SJSA1 (cell line): ENCODE data around the gene CHD3. TPM values are rescaled to one million over a fixed set of nuclear protein-coding genes. Genes with fewer than 3 reads are reported as not detected.

Experiments
- DNase-seq, 2 experiments: peaks; one replicate each; pipeline ENCODE4 v3.0.0-alpha.2; 2015 to 2020; ENCODE audit warnings: low spot score in 2 of 2, low read depth in 1 of 2
- H3K27ac ChIP-seq: fragments of 250-450 bp; sonication (Bioruptor Pico); 2 replicates; pipeline ENCODE4 v1.5.1; 2020; ENCODE audit warnings: mild to moderate bottlenecking, moderate library complexity
- H3K27me3 ChIP-seq: fragments of 250-450 bp; sonication (Bioruptor Pico); replicated peaks from 2 replicates; pipeline ENCODE4 v1.5.1; 2020; ENCODE audit warnings: mild to moderate bottlenecking, moderate library complexity
- H3K36me3 ChIP-seq: fragments of 250-450 bp; sonication (Bioruptor Pico); 2 replicates; pipeline ENCODE4 v1.5.1; 2020; ENCODE audit warnings: mild to moderate bottlenecking
- H3K4me1 ChIP-seq: fragments of 250-450 bp; sonication (Bioruptor Pico); replicated peaks from 2 replicates; pipeline ENCODE4 v1.6.1; 2021; ENCODE audit warnings: mild to moderate bottlenecking
- H3K4me3 ChIP-seq: fragments of 250-450 bp; sonication (Bioruptor Pico); 2 replicates; pipeline ENCODE4 v1.5.1; 2020; ENCODE audit warnings: mild to moderate bottlenecking
- H3K9me3 ChIP-seq: fragments of 250-450 bp; sonication (Bioruptor Pico); replicated peaks from 2 replicates; pipeline ENCODE4 v1.5.1; 2020; ENCODE audit warnings: mild to moderate bottlenecking
- total RNA-seq: library from RNA; depleted of rRNA; stranded (reverse); fragments of >200 nt; shearing (Covaris generic); gene quantifications from 2 replicates; pipeline ENCODE4 v1.2.3, GENCODE V29; 2014

The CHD3 gene
- total RNA-seq, 1 experiment from 2014 or later = 101 TPM

DNA sequence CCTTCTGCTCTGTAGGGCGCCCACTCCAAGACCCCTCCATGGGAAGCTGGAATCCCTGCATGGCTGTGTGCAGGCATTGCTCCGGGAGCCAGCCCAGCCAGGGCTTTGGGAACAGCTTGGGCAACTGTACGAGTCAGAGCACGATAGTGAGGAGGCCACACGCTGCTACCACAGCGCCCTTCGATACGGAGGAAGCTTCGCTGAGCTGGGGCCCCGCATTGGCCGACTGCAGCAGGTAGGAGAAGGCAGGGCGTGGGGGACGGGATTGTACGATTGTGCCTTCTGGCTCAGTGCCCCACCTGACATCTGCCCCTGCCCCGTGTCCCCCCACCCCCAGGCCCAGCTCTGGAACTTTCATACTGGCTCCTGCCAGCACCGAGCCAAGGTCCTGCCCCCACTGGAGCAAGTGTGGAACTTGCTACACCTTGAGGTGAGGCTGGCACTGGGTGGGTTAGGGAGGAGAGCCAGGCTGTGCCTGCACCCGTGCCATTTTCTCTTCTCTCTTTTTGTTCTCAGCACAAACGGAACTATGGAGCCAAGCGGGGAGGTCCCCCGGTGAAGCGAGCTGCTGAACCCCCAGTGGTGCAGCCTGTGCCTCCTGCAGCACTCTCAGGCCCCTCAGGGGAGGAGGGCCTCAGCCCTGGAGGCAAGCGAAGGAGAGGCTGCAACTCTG, 42.4 kb upstream of the CHD3 start:
- DNase-seq = no peak
- Histone ChIP-seq H3K4me1 (peaks cover 20% of the 10 kb centered on the region), H3K4me3 (no peak overlapping the region), H3K27me3 (no peaks in the 10 kb centered on the region), H3K36me3 (peaks cover 27% of the 10 kb centered on the region), H3K9me3 (no peaks in the 10 kb centered on the region), H3K27ac (no peak overlapping the region)

DNA sequence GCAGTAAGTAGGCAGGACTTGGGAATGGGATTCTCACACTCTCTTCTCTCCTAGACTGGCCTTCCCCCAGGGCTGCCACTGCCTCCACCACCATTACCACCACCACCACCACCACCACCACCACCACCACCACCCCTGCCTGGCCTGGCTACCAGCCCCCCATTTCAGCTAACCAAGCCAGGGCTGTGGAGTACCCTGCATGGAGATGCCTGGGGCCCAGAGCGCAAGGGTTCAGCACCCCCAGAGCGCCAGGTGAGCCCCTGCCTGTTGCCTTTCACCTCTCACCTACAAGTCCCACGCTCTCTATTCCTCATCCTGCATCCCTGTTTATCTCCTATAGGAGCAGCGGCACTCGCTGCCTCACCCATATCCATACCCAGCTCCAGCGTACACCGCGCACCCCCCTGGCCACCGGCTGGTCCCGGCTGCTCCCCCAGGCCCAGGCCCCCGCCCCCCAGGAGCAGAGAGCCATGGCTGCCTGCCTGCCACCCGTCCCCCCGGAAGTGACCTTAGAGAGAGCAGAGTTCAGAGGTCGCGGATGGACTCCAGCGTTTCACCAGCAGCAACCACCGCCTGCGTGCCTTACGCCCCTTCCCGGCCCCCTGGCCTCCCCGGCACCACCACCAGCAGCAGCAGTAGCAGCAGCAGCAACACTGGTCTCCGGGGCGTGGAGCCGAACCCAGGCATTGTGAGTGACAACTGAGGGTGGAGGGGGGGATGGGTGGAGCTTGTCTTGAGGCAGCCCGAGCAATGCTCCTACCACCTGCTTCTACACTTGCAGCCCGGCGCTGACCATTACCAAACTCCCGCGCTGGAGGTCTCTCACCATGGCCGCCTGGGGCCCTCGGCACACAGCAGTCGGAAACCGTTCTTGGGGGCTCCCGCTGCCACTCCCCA, 41.6 kb upstream of the CHD3 start:
- Histone ChIP-seq H3K36me3 (peaks cover 35% of the 10 kb centered on the region), H3K4me3 (no peak overlapping the region), H3K4me1 (peaks cover 21% of the 10 kb centered on the region), H3K27me3 (no peaks in the 10 kb centered on the region), H3K27ac (no peak overlapping the region), H3K9me3 (no peaks in the 10 kb centered on the region; the same call in 1 of the 2 replicates)
- no peak for DNase-seq

DNA sequence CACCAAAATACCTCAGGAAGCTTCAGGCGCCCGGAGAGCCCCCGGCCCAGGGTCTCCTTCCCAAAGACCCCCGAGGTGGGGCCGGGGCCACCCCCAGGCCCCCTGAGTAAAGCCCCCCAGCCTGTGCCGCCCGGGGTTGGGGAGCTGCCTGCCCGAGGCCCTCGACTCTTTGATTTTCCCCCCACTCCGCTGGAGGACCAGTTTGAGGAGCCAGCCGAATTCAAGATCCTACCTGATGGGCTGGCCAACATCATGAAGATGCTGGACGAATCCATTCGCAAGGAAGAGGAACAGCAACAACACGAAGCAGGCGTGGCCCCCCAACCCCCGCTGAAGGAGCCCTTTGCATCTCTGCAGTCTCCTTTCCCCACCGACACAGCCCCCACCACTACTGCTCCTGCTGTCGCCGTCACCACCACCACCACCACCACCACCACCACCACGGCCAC, 40.4 kb upstream of the CHD3 start:
- Histone ChIP-seq H3K4me3 (no peak overlapping the region), H3K27me3 (no peaks in the 10 kb centered on the region), H3K4me1 (peaks cover 13% of the 10 kb centered on the region), H3K27ac (no peak overlapping the region), H3K9me3 (no peaks in the 10 kb centered on the region; the same call in 1 of the 2 replicates), H3K36me3 (peaks cover 46% of the 10 kb centered on the region)
- no peak for DNase-seq

DNA sequence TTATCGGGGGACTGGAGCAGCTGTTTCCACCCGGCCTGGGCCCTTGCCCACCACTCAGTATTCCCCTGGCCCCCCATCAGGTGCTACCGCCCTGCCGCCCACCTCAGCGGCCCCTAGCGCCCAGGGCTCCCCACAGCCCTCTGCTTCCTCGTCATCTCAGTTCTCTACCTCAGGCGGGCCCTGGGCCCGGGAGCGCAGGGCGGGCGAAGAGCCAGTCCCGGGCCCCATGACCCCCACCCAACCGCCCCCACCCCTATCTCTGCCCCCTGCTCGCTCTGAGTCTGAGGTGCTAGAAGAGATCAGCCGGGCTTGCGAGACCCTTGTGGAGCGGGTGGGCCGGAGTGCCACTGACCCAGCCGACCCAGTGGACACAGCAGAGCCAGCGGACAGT, 39.9 kb upstream of the CHD3 start:
- H3K9me3 ChIP-seq = no peaks in the 10 kb centered on the region; the same call in 1 of the 2 replicates
- H3K4me3 ChIP-seq = no peak overlapping the region
- peaks cover 48% of the 10 kb centered on the region for H3K36me3 ChIP-seq
- H3K27ac ChIP-seq = no peak overlapping the region
- H3K4me1 ChIP-seq = peaks cover 11% of the 10 kb centered on the region
- no peak for DNase-seq
- H3K27me3 ChIP-seq = no peaks in the 10 kb centered on the region

DNA sequence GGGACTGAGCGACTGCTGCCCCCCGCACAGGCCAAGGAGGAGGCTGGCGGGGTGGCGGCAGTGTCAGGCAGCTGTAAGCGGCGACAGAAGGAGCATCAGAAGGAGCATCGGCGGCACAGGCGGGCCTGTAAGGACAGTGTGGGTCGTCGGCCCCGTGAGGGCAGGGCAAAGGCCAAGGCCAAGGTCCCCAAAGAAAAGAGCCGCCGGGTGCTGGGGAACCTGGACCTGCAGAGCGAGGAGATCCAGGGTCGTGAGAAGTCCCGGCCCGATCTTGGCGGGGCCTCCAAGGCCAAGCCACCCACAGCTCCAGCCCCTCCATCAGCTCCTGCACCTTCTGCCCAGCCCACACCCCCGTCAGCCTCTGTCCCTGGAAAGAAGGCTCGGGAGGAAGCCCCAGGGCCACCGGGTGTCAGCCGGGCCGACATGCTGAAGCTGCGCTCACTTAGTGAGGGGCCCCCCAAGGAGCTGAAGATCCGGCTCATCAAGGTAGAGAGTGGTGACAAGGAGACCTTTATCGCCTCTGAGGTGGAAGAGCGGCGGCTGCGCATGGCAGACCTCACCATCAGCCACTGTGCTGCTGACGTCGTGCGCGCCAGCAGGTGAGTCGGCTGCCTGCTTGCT, 39.3 kb upstream of the CHD3 start:
- Histone ChIP-seq H3K36me3 (peaks cover 48% of the 10 kb centered on the region), H3K27me3 (no peaks in the 10 kb centered on the region), H3K9me3 (no peaks in the 10 kb centered on the region; the same call in 1 of the 2 replicates), H3K27ac (no peak overlapping the region), H3K4me1 (peaks cover 11% of the 10 kb centered on the region), H3K4me3 (no peak overlapping the region)
- DNase-seq = no peak

DNA sequence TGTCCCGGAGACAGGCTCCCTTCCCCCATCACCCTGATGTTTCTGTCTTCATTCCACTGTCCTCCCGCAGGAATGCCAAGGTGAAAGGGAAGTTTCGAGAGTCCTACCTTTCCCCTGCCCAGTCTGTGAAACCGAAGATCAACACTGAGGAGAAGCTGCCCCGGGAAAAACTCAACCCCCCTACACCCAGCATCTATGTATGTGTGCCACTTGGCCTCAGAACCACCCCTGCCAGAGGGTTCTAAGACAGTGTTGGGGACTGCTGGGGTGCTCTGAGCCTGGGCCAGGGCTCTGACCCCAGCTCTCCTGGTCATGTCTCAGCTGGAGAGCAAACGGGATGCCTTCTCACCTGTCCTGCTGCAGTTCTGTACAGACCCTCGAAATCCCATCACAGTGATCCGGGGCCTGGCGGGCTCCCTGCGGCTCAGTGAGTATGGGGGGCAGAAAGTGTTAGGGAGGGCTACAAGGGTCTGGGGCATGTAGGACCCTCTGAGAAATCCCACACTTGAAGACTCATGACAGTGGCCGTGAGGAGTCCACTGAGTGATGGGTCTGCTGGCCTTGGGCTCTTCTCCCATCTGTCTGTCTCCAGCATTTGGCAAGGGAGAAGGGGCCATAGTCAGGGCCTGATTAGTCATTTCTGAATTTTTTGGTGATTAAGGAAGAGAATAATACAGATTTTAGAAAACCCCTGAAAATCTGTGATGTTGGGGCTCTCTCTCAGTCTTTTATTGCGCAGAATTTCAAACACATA, 38.7 kb upstream of the CHD3 start:
- Histone ChIP-seq H3K9me3 (no peaks in the 10 kb centered on the region; the same call in 1 of the 2 replicates), H3K27ac (no peak overlapping the region), H3K27me3 (no peaks in the 10 kb centered on the region), H3K4me1 (peaks cover 11% of the 10 kb centered on the region), H3K36me3 (peaks cover 48% of the 10 kb centered on the region), H3K4me3 (no peak overlapping the region)
- DNase-seq = no peak

DNA sequence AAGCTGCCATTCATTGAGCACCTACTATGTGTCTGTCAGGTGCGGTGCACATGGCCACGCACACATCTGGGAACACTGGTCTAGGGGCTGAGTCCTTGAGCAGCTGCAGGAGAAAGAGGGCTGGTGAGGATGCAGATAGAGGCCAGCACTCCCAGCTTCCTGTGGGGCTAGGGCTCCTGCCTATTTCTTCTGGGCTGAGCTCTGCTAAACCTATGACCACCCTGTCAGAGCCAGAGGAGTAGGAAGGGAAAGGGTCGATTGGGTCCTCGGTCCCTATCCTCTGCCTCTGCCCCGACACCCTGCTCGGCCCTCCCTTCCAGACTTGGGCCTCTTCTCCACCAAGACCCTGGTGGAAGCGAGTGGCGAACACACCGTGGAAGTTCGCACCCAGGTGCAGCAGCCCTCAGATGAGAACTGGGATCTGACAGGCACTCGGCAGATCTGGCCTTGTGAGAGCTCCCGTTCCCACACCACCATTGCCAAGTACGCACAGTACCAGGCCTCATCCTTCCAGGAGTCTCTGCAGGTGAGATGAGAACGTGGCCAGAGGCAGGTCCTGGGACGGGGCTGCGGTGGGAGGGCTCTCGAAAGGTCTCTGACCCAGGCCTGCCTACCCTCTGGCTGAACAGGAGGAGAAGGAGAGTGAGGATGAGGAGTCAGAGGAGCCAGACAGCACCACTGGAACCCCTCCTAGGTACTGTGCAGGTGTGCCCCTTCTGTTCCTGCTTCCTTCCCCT, 37.7 kb upstream of the CHD3 start:
- Histone ChIP-seq H3K27ac (no peak overlapping the region), H3K27me3 (no peaks in the 10 kb centered on the region), H3K4me1 (peaks cover 10% of the 10 kb centered on the region), H3K4me3 (no peak overlapping the region), H3K9me3 (no peaks in the 10 kb centered on the region; the same call in 1 of the 2 replicates), H3K36me3 (peaks cover 47% of the 10 kb centered on the region)
- no peak for DNase-seq

DNA sequence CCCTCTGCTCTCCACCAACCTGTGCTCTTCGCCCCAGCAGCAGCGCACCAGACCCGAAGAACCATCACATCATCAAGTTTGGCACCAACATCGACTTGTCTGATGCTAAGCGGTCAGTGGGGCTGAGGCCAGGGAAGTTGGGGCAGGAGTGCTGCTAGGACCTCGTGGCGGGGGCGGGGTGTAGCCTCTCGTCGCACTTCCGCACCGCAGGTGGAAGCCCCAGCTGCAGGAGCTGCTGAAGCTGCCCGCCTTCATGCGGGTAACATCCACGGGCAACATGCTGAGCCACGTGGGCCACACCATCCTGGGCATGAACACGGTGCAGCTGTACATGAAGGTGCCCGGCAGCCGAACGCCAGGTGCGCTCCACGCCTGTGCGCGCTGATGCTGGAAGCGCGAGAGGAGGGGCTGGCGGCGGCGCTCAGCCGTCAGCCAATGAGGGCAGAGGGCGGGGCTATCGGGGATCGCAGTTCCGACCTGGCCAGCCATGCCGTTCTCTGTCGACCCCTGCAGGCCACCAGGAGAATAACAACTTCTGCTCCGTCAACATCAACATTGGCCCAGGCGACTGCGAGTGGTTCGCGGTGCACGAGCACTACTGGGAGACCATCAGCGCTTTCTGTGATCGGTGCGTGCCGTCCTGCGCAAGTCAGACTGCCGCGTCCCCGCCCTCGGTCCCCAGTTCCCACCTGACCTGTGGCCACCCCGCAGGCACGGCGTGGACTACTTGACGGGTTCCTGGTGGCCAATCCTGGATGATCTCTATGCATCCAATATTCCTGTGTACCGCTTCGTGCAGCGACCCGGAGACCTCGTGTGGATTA, 36.9 kb upstream of the CHD3 start:
- Histone ChIP-seq H3K36me3 (peaks cover 47% of the 10 kb centered on the region), H3K9me3 (no peaks in the 10 kb centered on the region; the same call in 1 of the 2 replicates), H3K27me3 (no peaks in the 10 kb centered on the region), H3K4me3 (no peak overlapping the region), H3K4me1 (peaks cover 18% of the 10 kb centered on the region), H3K27ac (no peak overlapping the region)
- DNase-seq = peak; percentile 33 to 81

DNA sequence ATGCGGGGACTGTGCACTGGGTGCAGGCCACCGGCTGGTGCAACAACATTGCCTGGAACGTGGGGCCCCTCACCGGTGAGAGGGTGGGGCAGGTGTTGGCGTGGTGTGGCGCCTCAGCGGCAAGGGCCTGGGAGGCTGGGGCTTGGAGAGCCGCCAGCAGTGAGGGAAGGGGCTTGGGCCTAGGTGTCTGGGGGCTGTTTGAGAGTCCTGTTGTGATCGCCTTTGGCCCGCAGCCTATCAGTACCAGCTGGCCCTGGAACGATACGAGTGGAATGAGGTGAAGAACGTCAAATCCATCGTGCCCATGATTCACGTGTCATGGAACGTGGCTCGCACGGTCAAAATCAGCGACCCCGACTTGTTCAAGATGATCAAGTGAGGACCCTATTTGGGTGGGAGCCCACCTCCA, 36.3 kb upstream of the CHD3 start:
- peaks cover 42% of the 10 kb centered on the region for H3K36me3 ChIP-seq
- no peak overlapping the region for H3K27ac ChIP-seq
- DNase-seq = no peak
- no peak overlapping the region for H3K4me3 ChIP-seq
- peaks cover 19% of the 10 kb centered on the region for H3K4me1 ChIP-seq
- no peaks in the 10 kb centered on the region; the same call in 1 of the 2 replicates for H3K9me3 ChIP-seq
- H3K27me3 ChIP-seq = no peaks in the 10 kb centered on the region

DNA sequence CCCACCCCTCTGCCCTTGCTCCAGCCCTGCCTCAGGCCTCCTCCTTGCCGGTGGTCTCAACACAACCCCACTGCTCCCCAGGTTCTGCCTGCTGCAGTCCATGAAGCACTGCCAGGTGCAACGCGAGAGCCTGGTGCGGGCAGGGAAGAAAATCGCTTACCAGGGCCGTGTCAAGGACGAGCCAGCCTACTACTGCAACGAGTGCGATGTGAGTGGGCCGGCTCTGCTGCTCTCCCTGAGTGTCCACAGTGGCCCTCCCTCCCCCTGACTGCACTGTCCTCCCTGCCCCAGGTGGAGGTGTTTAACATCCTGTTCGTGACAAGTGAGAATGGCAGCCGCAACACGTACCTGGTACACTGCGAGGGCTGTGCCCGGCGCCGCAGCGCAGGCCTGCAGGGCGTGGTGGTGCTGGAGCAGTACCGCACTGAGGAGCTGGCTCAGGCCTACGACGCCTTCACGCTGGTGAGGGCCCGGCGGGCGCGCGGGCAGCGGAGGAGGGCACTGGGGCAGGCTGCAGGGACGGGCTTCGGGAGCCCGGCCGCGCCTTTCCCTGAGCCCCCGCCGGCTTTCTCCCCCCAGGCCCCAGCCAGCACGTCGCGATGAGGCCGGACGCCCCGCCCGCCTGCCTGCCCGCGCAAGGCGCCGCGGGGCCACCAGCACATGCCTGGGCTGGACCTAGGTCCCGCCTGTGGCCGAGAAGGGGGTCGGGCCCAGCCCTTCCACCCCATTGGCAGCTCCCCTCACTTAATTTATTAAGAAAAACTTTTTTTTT, 35.5 kb upstream of the CHD3 start:
- Histone ChIP-seq H3K36me3 (peaks cover 43% of the 10 kb centered on the region), H3K27me3 (no peaks in the 10 kb centered on the region), H3K4me1 (peaks cover 22% of the 10 kb centered on the region), H3K27ac (no peak overlapping the region), H3K4me3 (no peak overlapping the region), H3K9me3 (no peaks in the 10 kb centered on the region; the same call in 1 of the 2 replicates)
- no peak for DNase-seq

DNA sequence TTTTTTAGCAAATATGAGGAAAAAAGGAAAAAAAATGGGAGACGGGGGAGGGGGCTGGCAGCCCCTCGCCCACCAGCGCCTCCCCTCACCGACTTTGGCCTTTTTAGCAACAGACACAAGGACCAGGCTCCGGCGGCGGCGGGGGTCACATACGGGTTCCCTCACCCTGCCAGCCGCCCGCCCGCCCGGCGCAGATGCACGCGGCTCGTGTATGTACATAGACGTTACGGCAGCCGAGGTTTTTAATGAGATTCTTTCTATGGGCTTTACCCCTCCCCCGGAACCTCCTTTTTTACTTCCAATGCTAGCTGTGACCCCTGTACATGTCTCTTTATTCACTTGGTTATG, 34.9 kb upstream of the CHD3 start:
- no peaks in the 10 kb centered on the region; the same call in 1 of the 2 replicates for H3K9me3 ChIP-seq
- peaks cover 27% of the 10 kb centered on the region for H3K4me1 ChIP-seq
- peaks cover 49% of the 10 kb centered on the region for H3K36me3 ChIP-seq
- no peaks in the 10 kb centered on the region for H3K27me3 ChIP-seq
- no peak overlapping the region for H3K4me3 ChIP-seq
- DNase-seq = no peak
- no peak overlapping the region for H3K27ac ChIP-seq
